Stimulated activated CD4-positive, alpha-beta T cell treated with anti-CD3 and anti-CD28 coated beads, Interleukin-4, amount 100 ng/mL, for 4 hours (primary cell): Measurements from ENCODE around the gene IQCE.
A peak's percentile ranks its signal among the peaks of the same experiment; 100 is the strongest.

Experiments
- DNase-seq, 2 experiments: peaks; one replicate each; pipeline ENCODE4 v3.0.0-alpha.2; 2020

IQCE gene

DNA sequence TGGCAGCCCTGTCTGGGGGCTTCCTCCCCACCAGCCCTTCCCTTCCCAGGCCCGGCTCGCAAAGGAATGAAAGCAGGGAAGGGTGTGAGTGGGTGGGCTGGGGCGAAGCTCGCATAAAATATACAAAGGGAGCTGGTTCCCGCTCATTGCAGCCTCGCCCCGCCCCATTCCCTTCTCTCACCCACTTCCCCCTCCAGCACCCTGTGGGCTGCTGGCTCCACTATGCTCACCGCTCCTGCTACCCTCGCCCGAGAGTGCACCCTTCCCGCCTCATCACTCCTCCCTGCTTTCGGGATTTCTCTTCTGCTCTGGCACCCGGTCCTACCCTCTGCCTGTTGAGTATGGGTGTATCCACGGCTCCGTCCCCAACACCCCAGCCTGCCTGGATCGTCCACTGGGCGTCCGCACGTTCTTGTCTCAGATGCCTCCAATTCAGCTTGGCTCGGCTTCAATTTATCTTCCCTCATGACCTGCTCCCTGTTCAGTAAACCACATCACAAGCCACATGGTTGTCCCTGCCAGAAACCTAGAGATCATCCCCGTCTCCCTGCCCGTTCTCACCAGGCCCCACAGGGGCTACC lies 58.6 kb downstream of the IQCE start:
- DNase-seq = no peak

DNA sequence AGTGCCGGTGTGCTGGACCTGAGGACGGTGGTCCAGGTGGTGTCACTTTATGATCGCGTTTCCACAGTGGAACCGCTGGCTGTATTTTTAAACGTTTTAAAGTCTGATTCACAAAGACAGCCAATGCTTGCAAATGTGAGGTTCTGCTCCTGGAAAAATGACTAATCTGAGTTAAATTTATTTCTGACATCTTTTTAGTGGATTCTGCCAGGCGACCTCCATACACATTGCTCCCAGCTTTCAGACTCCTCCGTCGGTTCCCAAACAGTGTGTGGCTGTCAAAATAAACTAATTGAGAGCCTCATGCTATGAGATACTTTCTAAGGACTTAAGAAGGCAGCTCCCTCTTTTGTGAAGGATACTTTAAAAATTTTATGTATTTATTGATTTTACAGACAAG lies 60.3 kb downstream of the IQCE start:
- DNase-seq = no peak

DNA sequence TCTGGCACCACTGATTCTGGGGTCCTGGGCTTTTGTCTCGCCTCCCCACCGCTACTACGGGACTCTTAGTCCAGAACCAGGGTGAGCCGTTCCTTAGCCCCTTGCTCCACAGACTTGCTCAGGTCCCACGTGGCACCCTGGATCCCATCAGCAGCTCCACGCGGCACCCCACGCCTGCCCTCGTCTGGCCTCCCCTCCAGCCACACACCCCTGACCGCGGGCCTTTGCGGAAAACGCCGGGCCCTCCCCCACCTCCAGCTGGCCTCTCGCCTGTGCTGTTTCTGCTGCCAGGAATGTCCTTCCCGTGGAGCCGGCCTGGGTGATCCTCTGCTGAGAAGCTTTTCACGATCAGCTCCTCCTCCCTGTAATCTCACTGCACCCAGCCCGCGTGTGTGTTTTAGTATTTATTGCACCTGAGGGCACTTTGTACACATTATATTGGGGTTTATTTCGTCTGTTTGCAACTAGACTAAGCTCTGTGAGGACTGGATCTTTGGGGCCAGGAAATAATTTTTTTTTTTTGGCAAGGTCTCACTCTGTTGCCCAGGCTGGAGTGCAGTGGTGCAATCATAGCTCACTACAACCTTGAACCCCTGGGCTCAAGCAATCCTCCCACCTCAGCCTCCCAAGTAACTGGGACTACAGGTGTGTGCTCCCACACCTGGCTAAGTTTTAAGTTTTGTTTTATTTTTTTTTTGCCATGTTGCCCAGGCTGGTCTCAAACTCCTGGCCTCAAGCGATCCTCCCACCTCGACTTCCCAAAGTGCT lies 62.5 kb downstream of the IQCE start:
- no peak for DNase-seq

DNA sequence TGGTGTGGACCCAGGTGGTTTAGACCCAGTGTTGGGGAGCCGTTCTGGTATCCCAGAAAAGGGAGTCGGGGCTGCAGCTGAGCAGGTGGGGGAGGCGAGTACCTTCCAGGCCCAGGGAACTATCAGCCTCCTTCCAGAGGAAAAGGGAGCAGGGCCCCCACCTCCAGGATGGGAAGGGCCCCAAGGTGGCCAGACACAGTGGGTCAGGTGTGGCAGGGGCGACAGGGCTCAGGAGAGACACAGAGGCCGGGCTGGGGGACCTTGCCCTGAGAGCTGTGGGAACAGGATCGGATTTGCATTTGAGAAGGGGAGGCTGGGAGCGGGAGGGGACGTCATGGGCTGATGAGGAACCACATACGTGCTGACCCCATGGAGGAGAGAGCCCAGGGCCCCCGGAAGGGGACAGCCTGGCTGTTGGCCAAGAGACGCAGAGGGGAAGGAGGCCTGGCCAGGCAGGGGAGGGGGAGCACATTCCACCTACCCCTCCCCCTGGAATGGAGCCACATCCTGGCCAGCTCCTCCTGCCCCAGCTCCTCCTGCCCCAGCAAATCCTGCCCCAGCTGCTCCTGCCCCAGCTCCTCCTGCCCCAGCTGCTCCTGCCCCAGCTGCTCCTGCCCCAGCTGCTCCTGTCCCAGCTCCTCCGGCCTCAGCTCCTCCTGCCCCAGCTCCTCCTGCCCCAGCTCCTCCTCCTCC lies 63.3 kb downstream of the IQCE start:
- DNase-seq = no peak

DNA sequence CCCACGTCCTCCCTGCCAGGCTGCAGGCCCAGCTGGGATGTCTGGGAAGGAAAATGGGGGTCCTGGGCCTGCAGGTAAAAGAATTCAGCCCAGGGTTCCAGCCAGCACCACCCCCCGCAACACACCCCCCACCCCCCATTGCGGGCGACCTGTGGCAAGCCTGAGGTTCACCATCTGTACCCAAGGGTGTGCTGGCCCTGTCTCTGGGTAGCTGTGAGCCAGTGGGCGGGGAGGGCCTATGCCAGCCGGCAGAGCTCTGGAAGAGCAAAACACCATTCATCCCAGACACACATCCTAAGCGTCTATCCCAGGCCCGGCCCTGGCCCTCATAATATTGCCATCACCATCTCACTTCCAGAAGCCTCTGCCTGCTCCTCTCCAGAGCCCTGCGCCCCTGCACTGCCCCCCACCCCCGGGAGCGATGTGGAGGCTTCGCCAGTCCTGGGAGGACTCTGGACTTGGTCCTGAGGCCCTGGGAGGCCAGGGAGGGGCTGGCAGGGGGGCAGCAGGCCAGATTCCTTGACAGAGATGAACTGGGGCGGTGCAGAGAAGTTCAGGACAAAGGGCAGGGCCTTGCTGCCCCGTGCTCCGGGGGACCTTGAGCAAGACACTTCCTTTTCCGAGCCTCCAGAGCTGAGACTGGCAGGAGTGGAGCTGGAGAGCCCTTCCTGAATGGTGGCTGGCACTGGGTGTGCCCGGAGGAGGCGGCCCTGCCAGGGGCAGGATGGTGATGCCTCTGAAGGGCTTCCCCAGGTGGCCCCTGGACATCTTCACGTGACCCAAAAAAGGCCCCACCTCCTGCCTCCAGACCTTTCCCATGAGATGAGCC lies 64.3 kb downstream of the IQCE start:
- DNase-seq = no peak

DNA sequence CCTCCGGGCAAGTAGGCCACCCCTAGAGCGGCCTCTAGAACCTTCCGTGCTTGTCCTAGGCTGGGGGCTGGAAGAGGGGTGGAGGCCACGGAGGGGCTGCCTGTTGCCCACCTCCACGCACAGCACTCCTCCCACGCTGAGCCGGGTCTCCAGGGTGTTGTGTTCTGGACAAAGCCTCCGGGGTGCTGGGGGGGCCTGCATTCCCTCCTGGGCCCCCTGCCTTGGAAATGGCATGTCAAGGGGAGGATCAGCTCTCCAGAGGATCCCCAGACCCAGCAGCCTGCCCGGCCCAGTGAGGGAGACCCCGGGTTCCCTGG lies 64.9 kb downstream of the IQCE start:
- DNase-seq = no peak

DNA sequence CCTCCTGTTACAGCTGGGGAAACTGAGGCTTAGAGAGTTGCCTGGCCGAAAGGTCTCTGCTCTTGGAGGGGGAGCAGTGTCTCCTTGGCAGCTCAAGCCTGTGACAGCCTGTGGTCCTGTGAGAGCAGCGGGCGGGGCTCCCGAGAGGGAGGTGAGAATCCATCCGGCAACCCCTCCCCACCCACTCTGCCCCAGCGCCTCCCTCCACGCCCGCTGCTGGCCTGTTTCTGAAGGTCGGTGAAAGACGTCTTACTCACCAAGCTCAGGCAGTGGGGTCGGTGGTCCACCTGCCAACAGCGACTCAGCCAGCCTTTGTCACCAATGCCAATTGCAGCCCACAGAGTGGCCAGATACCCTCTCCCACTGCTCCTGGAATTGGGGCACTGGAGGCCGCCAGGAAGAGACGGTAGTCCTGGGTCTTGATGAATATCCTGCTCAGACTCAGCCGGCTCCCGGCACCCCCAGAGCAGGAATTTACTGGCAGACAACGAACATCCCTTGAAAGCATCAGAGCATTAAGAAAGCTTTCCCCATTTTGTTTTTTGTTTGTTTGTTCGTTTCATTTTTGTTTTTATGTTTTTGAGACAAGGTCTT lies 65.6 kb downstream of the IQCE start:
- DNase-seq = no peak

DNA sequence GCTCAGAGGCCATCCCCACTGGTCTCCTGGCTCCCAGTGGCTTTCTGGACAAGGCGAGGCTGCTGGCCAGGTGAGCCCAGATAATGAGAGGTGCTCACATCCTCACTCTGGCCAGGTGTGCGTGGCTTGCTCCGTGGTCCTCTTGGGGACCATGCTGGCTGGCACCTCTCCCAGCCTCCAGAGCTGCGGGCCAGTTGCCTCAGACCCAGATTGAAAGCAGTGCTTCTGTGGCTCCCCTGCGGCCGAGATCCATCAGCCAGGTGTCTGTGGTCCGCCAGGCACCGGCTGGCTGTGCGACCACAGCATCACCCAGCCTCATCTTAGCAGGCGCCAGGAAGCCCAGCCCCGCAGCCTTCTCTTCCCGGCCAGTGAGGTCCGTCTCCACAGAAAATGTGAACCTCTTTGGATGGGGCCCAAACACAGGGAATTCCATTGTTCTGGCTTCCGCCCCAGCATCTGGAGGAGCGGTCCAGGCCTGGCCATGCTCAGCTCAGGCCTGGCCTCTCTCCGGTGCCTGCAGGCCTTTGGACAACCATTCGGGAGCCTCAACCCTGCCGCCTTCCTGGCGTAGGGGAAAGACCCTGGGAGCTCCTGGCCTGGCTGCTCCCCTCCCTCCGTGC lies 67.8 kb downstream of the IQCE start:
- DNase-seq = no peak

DNA sequence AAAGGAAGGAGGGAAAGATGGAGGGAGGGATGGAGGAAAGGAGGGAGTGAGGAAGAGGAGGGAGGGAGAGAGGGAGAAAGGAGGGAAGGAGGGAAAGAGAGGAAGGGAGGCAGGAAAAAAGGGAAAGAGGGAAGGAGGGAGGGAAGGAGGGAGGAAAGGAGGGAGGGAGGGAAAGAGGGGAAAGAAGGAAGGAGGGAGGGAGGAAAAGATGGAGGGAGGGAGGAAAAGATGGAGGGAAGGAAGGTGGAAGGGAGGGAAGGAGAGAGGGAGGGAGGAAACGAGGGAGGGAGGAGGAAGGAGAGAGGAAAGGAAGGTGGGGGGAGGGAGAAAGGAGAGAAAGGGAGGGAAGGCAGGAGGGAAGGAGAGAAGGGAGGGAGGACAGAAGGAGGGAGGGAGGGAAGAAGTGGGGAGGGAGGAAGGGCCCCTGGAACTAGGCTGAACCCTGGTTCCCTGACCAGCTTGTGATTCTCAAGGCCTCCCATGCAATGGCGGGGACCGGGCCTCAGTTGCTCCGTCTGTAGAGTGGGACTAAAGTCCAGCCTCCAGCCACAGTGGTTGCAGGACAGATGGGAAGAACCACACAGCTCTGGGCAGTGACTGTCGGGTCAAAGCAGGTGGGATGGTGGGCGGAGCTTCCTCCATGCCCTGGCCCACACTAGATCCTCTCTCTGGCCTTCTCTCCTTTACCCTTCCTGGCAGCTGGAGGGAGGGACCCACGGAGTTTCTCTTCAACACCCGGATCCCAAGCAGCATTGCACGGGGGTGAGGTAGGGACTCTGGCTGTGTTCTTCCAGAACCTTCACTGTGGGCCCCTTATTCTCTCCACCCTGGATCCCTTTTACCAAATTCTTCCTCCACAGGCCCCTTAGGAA lies 68.7 kb downstream of the IQCE start:
- no peak for DNase-seq

DNA sequence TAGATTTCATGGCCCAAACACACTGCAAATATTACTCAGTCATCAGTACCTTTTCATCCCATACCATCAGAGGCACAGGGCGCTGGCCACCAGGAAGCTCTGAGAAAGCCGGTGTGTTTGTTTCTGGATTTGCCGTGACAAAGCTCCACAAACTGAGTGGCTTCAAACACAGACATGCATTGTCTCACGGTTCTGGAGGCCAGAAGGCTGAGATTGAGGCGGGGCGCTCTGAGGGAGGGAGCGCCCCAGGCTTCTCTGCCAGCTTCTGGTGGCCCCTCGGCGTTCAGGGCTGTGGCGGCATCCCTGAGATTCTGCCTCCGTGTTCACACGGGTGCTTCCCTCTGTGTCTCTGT lies 69.3 kb downstream of the IQCE start:
- DNase-seq = no peak

DNA sequence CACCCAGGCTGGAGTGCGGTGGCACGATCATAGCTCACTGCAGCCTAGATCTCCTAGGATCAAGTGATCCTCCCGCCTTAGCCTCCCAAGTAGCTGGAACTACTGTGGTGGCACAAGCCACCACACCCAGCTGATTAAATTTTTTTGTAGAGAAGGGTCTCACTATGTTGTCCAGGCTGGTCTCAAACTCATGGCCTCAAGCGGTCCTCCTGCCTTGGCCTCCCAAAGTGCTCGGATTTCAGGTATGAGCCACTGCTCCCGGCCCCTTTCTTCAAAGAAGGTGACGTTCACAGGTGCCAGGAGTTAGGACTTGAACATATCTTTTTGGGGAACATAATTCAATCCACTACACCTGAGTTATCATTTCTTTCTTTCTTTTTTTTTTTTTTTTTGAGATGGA lies 70.1 kb downstream of the IQCE start:
- no peak for DNase-seq

DNA sequence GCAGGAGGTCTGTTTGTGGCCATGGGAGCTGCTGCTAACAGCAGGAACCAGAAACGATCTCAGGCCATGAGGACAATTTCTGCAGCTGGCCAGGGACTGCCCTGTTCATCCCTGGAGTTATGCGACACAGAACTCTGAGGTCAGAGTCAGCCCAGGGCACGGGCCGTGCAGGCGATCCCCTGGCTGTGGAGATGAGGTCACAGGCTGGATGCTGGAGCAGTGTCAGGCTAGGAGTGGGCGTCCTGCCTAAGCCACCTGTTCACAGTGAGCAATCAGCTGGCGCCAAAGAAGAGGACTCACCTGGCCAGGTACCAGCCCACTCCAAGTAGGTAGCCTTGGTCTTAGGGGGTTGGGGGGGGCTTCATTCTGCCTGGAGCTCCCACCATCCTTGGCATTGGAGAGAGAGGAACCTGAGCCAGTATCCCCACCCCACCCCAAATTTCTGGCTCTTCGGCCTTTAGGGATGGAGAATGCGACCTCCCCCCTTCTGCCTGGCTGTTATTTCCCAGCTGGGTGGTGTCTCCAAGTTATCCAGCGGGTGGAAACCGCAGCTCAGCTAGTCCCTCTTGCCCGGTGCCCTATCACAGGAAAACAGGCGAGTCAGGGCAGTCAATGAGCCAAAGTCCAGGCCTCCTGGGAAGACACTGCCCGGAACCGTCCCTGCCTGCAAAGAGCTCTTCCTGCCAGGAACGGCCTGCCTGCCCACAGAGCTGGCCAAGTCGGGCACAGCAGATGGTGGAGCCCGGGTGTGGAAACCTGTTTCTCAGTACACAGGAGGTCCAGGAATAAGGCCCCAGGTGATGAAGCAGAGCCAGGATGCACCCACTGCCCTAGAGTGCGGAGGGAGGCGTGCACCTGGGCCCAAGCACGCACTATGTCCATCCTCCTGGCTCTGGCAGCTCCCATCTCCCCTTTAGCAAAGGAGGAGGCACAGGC lies 71.2 kb downstream of the IQCE start:
- DNase-seq = no peak

DNA sequence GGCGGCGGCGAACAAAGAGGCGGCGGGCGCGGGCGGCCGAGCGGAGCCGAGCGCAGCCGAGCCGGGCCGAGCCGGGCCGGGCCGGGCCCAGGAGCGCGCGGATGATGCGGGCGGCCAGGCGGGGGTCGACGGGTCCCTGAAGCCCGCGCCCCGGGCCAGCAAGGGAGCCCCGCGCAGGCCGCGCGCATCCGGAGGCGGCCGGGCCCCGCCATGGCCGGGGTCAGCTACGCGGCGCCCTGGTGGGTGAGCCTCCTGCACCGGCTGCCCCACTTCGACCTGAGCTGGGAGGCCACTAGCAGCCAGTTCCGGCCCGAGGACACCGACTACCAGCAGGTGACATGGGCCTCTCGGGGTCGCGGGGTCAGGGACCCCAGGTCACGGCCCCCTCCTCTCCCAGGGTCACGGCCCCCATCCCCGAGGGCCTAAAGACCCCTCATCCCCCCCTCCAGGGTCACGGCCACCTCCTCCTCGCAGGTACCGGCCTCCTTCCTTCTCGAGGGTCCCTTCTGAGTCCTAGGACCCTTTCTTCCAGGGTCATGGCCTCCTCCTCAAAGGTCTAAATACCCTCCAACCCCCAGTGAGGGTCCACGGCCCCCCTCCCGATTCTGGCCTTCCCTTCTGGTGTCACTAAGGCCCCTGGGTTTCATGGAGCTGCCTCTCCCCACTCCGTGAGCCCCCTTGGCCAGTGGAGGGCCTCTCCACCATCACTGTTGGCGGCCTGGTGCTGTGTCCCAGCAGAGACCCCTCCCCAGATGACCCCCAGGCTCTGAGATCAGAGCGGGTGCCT lies 73.4 kb downstream of the IQCE start, which contains the start of gene TTYH3:
TSS of gene TTYH3 (plus strand) at position 41 of the 787 bp plus-strand sequence. CDS start at position 211, 170 bp downstream.
- DNase-seq = no peak

DNA sequence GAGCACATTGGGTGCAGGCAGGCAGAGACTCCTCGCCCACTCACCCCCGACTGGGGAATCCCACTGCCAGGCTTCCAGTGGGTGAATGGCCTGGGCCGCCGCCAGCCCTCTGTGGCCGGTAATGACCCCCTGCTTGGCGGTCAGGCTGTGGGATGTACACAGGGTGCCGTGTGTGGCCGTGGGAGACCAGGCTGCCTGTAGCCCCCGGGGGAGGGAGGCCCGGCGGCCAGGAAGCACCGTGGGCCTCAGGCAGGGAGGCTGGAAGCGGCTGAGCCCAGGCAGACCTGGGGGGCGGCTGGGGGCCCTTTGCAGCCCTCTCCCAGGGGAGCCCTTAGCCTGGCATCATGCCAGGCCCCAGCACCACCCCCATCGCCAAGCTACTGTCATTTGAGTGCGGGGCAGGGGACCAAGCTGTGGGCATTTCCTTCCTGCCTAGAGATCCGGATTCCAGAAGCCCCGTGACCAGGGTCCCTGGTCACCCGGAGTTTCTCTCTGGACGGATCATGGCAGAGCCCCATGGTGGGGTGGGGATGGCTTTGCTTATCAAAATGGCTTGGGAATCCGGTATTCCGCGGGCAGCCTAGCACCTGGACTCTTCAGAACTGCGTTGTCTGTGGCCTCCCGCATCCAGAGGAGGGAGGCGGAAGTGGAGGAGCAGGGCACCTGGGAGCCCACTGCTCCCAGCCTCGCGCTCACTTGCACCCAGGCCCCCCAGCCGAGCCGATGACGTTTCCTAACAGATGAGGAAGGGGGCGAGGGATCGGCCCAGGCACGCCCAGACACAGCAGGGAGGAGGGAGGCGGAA lies 74.2 kb downstream of the IQCE start:
- DNase-seq = peak; percentile 50 to 51

DNA sequence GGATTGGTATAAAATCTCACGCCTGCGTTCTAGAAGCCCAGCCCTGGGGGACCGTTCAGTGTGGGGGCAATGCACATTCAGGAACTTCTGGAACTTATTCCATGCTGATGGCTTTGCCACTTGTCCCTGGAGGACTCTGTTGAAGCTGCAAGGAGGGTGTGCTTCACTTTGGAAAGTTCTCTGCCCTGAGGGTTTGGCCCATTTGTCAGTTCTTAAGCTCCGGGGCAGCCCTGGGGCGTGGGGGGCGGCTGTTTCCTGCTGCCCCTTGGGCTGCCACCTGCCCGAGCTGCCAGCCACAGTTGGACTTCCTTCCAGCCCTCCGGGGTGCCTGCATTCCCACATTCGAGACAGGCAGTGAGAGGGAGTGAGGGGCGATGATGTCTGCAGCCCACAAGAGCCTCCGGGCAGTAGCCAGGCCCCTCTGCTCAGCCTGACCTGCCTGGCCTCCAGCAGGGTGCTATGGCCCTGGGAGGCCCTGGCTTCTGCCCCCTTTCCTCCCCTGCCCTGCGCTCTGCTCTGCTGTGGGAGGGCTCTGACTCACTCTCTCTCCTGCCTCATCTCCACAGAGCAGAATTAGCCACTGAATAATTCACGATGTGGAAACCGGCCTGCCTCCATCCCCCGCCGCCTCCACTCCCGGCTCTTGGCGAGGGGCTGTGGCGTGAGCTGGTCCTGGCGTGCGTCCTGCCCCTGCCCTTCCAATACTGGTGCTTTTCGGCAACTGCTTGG lies 74.9 kb downstream of the IQCE start:
- DNase-seq = peak; percentile 43 to 52

DNA sequence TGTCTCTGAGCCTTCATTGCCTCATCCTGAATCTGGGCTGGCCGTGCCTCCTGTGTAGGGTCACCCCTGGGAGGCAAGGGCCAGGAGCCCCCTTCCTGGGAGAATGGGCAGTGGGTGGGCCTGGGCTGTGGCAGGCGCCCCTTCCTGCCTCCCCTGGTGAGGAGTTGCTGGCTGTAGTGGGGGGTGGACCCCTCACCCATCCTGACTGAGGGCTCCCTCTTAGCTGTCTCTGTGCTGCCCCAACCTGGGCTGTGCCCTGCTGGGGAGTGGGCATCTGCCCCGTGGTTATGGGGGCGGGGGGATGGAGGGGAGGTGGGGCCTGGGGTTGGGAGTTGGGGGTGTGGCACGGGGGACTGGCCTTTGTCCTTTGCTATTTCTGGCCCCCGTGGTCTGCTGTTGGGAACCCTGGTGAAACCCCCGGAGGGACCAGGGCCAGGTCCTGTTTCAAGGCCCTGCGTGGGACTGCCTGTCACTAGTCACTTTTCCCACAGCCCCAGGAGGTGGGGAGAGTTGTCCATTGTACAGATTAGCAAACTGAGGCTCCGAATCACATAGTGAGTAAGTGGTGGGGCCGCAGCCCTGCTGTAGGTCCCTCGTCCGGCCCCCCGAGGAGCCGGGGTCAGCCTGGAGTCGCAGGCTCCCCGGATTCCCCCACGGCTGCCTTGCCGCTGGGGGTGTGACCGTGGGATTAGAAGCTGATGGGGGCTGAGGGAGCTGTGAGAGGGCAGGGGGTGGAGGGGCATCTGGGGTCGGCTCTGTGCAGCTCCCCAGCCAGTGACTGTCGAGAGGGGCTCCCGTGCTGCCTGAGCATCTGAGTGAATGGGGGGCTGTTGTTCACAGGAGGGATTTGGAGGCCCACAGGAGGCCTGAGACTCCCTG lies 75.7 kb downstream of the IQCE start:
- no peak for DNase-seq

DNA sequence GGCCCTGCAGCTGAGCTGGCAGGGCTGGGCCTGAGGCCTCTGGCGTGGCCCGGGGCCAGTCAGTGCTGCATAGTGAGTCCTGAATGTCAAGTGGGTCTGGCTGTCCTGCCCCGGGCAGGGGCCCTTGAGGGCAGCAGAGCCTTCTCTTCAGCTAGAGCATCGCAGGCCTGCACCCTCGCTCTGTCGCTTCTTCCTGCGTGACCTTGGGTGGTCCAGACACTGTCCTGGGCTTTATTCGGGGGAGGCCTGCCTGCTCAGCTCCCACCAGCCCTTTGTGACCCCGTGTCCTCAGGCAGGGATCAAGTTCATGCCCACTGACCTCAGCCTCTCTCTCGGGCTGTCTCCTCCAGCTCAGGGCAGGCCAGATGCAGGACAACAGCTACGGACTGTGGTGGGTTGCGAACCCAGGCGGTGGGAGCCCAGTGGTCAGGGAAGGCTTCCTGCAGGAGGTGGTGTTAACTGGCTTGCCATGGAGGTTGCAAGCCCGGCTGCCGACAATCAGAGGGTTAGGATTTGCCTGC lies 76.4 kb downstream of the IQCE start:
- no peak for DNase-seq
